GM12874 (cell line): ENCODE measurements around the gene OPN4.

Source experiments
- CTCF ChIP-seq: IDR thresholded peaks from 2 replicates; pipeline ENCODE4 v1.5.1; 2011; ENCODE audit warnings: low read depth, mild to moderate bottlenecking, control low read depth, low read length, moderate library complexity; ENCODE audit not compliant: insufficient read depth

OPN4 gene

GRCh38 chr10:86644152-86644793 lies 10.1 kb upstream of the OPN4 start:
- peak; percentile 47 for TF ChIP-seq CTCF

- TF ChIP-seq CTCF, result no peak
Measured at GRCh38 chr10:86644794-86645445, 9.4 kb upstream of the OPN4 start.

GRCh38 chr10:86646532-86646931 lies 7.8 kb upstream of the OPN4 start:
- TF ChIP-seq CTCF, result no peak

GRCh38 chr10:86646933-86647332 lies 7.4 kb upstream of the OPN4 start:
- no peak for TF ChIP-seq CTCF

GRCh38 chr10:86647773-86648703 lies 6.3 kb upstream of the OPN4 start:
- TF ChIP-seq CTCF, result no peak

- TF ChIP-seq CTCF, result no peak
Measured at GRCh38 chr10:86648704-86649427, 5.5 kb upstream of the OPN4 start.
